ENCODE measurements around the gene NDUFAF7. TPM values are rescaled to one million over a fixed set of nuclear protein-coding genes. Genes with fewer than 3 reads are reported as not detected.
"Not testable (repeated sequence)": the region's sequence is repeated elsewhere in the genome, so short reads cannot be mapped to it uniquely, and the experiment has no call there.

The NDUFAF7 gene
- polyA plus RNA-seq, 3 donors: 19.0 to 37.2 (median 27.8) TPM

GRCh38 chr2:37274359-37274965 is 43.0 kb downstream of the NDUFAF7 start:
- DNase-seq: no peak

- no peak for DNase-seq
Measured at GRCh38 chr2:37276291-37276690, 44.8 kb downstream of the NDUFAF7 start.

- DNase-seq: no peak
Measured at GRCh38 chr2:37281916-37282315, 50.5 kb downstream of the NDUFAF7 start.

GRCh38 chr2:37282746-37283145 is 51.3 kb downstream of the NDUFAF7 start:
- no peak for DNase-seq

- no peak for DNase-seq
Measured at GRCh38 chr2:37283207-37283606, 51.7 kb downstream of the NDUFAF7 start.

GRCh38 chr2:37284381-37284780 is 52.9 kb downstream of the NDUFAF7 start:
- no peak for DNase-seq

GRCh38 chr2:37287966-37288365 is 56.5 kb downstream of the NDUFAF7 start:
- DNase-seq: no peak

GRCh38 chr2:37291680-37292079 is 60.2 kb downstream of the NDUFAF7 start:
- no peak for DNase-seq

- not testable (repeated sequence) for DNase-seq
Measured at GRCh38 chr2:37294858-37295257, 63.4 kb downstream of the NDUFAF7 start.

GRCh38 chr2:37295469-37296073 is 64.1 kb downstream of the NDUFAF7 start:
- no peak for DNase-seq

- no peak for DNase-seq
Measured at GRCh38 chr2:37297632-37298031, 66.2 kb downstream of the NDUFAF7 start.

Other genes starting within 250 kb of the NDUFAF7 start
- 10 to 100 TPM; 20.8 to 27.0 (median 23.3) TPM for gene HEATR5B, start 147.3 kb upstream of the NDUFAF7 start, polyA plus RNA-seq (ENCODE audit: insufficient read length in 3 of 3)
- gene GPATCH11, start 147.1 kb upstream of the NDUFAF7 start, polyA plus RNA-seq (ENCODE audit: insufficient read length in 3 of 3): 1 to 10 TPM; 8.0 to 9.6 (median 8.1) TPM
- gene EIF2AK2, start 74.7 kb upstream of the NDUFAF7 start, polyA plus RNA-seq (ENCODE audit: insufficient read length in 3 of 3): 10 to 100 TPM; 27.0 to 36.3 (median 33.1) TPM
- not detected for gene SULT6B1, start 43.0 kb upstream of the NDUFAF7 start, polyA plus RNA-seq (ENCODE audit: insufficient read length in 3 of 3)
- gene CEBPZOS, start 35.2 kb upstream of the NDUFAF7 start, polyA plus RNA-seq (ENCODE audit: insufficient read length in 3 of 3): 10 to 100 TPM; 44.7 to 64.0 (median 61.8) TPM
- 10 to 100 TPM; 72.7 to 87.2 (median 82.0) TPM for gene CEBPZ, start 62 bp upstream of the NDUFAF7 start, polyA plus RNA-seq (ENCODE audit: insufficient read length in 3 of 3)
- 10 to 100 TPM; 46.3 to 56.4 (median 55.8) TPM for gene PRKD3, start 93.2 kb downstream of the NDUFAF7 start, polyA plus RNA-seq (ENCODE audit: insufficient read length in 3 of 3)
- 10 to 100 TPM; 11.5 to 15.5 (median 12.3) TPM for gene QPCT, start 113.0 kb downstream of the NDUFAF7 start, polyA plus RNA-seq (ENCODE audit: insufficient read length in 3 of 3)

Data from renal pelvis (tissue), 4 donors.